Glutamatergic neuron (in vitro differentiated cells): ENCODE measurements around the gene EXOC6B. TPM values are rescaled to one million over a fixed set of nuclear protein-coding genes. Genes with fewer than 3 reads are reported as not detected.

ENCODE experiments used
- DNase-seq: peaks from one replicate; pipeline ENCODE4 v3.0.0; 2022
- H3K27ac Mint-ChIP-seq: one replicate; pipeline ENCODE4 v1.8.0; 2020; ENCODE audit warnings: mild to moderate bottlenecking, mixed read lengths, inconsistent platforms; ENCODE audit not compliant: unreplicated experiment
- H3K27me3 Mint-ChIP-seq: one replicate; pipeline ENCODE4 v1.8.0; 2020; ENCODE audit warnings: mild to moderate bottlenecking, moderate library complexity, mixed read lengths, inconsistent platforms; ENCODE audit not compliant: unreplicated experiment
- H3K36me3 Mint-ChIP-seq: one replicate; pipeline ENCODE4 v1.8.0; 2020; ENCODE audit warnings: mild to moderate bottlenecking, mixed read lengths, inconsistent platforms; ENCODE audit not compliant: unreplicated experiment
- H3K4me1 Mint-ChIP-seq: one replicate; pipeline ENCODE4 v1.8.0; 2020; ENCODE audit warnings: mild to moderate bottlenecking, low read depth, mixed read lengths, inconsistent platforms; ENCODE audit not compliant: unreplicated experiment
- H3K4me3 Mint-ChIP-seq: one replicate; pipeline ENCODE4 v1.8.0; 2020; ENCODE audit warnings: mild to moderate bottlenecking, mixed read lengths, inconsistent platforms; ENCODE audit not compliant: unreplicated experiment
- H3K9me3 Mint-ChIP-seq: one replicate; pipeline ENCODE4 v1.8.0; 2020; ENCODE audit warnings: mild to moderate bottlenecking, moderate library complexity, mixed read lengths, inconsistent platforms; ENCODE audit not compliant: unreplicated experiment
- CTCF ChIP-seq: fragments of 200-600 bp; sonication (generic); IDR thresholded peaks from one replicate; pipeline ENCODE4 v1.5.0; 2021; ENCODE audit not compliant: partially characterized antibody, unreplicated experiment
- total RNA-seq: library from RNA; stranded (reverse); fragmentation: NEBNext Ultra II Directional; extraction: Animal tissue kit (Norgen Biotek cat#: 25700); gene quantifications from one replicate; pipeline ENCODE4 v1.2.1, GENCODE V29; 2021; ENCODE audit not compliant: unreplicated experiment

The EXOC6B gene
- total RNA-seq, 1 donor from 2014 or later: 34.5 TPM

DNA sequence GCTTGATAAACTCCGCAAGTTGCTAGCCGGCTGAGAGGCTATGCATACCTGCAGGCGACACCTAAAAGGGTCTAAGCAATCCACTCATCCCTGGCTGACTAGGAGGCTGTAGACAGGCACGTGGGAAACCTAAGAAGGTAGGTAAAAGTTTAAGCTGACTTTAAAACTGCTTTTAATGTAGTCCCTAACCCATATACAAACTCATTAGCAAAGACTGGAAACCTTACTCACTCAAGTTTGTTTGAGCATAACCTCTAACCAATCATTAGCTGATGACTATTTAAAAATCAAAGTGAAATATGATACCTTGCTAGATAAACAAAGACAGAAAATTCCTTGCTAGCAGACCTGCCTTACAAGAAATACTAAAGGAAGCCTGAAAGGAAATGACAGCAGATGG lies 106.4 kb downstream of the EXOC6B start:
- no peak overlapping the region for H3K4me3 Mint-ChIP-seq

DNA sequence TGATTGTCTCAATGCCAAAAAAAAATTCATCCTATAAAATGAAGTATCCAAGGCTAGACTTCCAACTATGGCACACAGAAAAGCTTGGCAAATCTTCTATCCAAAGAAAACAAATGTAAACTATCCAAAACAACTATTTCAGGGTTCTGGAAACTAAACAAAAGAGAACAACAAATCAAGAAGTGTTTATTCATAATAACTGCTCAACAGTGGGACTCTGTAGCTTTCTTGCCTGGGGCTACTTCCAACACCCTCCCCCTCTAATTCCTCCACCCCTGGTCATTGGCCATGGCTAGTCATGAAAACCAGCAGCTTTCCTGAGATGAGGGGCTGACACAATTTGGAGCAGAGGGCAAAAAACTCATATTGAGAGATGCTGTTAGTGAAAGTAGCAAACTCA lies 107.0 kb downstream of the EXOC6B start:
- no peaks in the 10 kb centered on the region for H3K36me3 Mint-ChIP-seq
- H3K27me3 Mint-ChIP-seq: peaks cover 1% of the 10 kb centered on the region
- TF ChIP-seq CTCF: no peak
- H3K4me3 Mint-ChIP-seq: no peak overlapping the region
- no peaks in the 10 kb centered on the region for H3K9me3 Mint-ChIP-seq
- no peak overlapping the region for H3K27ac Mint-ChIP-seq
- peaks cover 14% of the 10 kb centered on the region for H3K4me1 Mint-ChIP-seq
- no peak for DNase-seq

More for the DNA sequence above, 106.4 kb downstream of the EXOC6B start:
- DNase-seq: no peak
- TF ChIP-seq CTCF: no peak
- no peak overlapping the region for H3K27ac Mint-ChIP-seq
- H3K27me3 Mint-ChIP-seq: peaks cover 3% of the 10 kb centered on the region
- peaks cover 16% of the 10 kb centered on the region for H3K4me1 Mint-ChIP-seq
- no peaks in the 10 kb centered on the region for H3K36me3 Mint-ChIP-seq
- H3K9me3 Mint-ChIP-seq: no peaks in the 10 kb centered on the region

DNA sequence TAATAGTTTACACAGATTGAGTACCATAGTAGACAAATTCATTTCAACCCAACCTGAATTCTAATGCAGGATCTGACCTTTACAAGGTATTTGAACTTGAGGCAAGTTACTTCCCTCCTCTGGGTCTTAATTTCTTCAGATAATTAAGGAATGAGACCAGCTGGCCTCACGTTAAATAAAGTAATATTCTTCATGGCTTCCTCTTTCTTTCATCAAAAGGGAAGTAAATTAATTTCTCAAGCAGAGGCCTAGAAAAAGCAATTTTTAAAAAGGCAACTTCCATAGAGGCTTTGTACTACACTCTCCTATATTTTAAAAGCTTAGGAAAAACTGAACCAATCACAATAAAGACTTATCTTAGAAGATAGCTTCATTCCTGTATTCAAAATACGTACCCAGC lies 109.2 kb downstream of the EXOC6B start:
- peaks cover 2% of the 10 kb centered on the region for H3K4me1 Mint-ChIP-seq
- no peak for DNase-seq
- H3K36me3 Mint-ChIP-seq: no peaks in the 10 kb centered on the region
- H3K27ac Mint-ChIP-seq: no peak overlapping the region
- no peak for TF ChIP-seq CTCF
- H3K27me3 Mint-ChIP-seq: no peaks in the 10 kb centered on the region
- H3K4me3 Mint-ChIP-seq: no peak overlapping the region
- H3K9me3 Mint-ChIP-seq: no peaks in the 10 kb centered on the region

- Mint-ChIP-seq H3K4me3 (no peak overlapping the region), H3K9me3 (no peaks in the 10 kb centered on the region)
- no peak for TF ChIP-seq CTCF
Observed at GRCh38 chr2:72713857-72714256, 112.0 kb downstream of the EXOC6B start.

GRCh38 chr2:72712977-72713376 lies 112.9 kb downstream of the EXOC6B start:
- Mint-ChIP-seq H3K4me3 (no peak overlapping the region), H3K27me3 (no peaks in the 10 kb centered on the region), H3K9me3 (no peaks in the 10 kb centered on the region), H3K27ac (no peak overlapping the region), H3K4me1 (no peaks in the 10 kb centered on the region), H3K36me3 (no peaks in the 10 kb centered on the region)
- TF ChIP-seq CTCF: no peak
- no peak for DNase-seq

More at GRCh38 chr2:72713857-72714256, 112.0 kb downstream of the EXOC6B start:
- no peak for DNase-seq
- Mint-ChIP-seq H3K36me3 (no peaks in the 10 kb centered on the region), H3K4me1 (no peaks in the 10 kb centered on the region), H3K27me3 (no peaks in the 10 kb centered on the region), H3K27ac (no peak overlapping the region)
